ENCODE results near the gene RHOBTB1. TPM values are rescaled to one million over a fixed set of nuclear protein-coding genes. Genes with fewer than 3 reads are reported as not detected.

RHOBTB1 gene
- total and polyA plus RNA-seq, 3 donors from 2014 or later: 38.1 to 47.1 (median 44.7) TPM

- peak; percentile 60 for DNase-seq
- no peaks in the 10 kb centered on the region for H3K9me3 ChIP-seq
- TF ChIP-seq, protein P1, sequence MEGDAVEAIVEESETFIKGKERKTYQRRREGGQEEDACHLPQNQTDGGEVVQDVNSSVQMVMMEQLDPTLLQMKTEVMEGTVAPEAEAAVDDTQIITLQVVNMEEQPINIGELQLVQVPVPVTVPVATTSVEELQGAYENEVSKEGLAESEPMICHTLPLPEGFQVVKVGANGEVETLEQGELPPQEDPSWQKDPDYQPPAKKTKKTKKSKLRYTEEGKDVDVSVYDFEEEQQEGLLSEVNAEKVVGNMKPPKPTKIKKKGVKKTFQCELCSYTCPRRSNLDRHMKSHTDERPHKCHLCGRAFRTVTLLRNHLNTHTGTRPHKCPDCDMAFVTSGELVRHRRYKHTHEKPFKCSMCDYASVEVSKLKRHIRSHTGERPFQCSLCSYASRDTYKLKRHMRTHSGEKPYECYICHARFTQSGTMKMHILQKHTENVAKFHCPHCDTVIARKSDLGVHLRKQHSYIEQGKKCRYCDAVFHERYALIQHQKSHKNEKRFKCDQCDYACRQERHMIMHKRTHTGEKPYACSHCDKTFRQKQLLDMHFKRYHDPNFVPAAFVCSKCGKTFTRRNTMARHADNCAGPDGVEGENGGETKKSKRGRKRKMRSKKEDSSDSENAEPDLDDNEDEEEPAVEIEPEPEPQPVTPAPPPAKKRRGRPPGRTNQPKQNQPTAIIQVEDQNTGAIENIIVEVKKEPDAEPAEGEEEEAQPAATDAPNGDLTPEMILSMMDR (IDR thresholded peaks at IDR 0.05): no peak
- H3K4me3 ChIP-seq: no peak overlapping the region
- peaks cover 10% of the 10 kb centered on the region for H3K4me1 ChIP-seq
- no peaks in the 10 kb centered on the region for H3K27me3 ChIP-seq
- H3K36me3 ChIP-seq (ENCODE audit: low read depth, missing control alignments): no peaks in the 10 kb centered on the region
- WGBS, 2 donors: 36 to 52% methylated on average over 4 of the region's 4 CpGs
- intact Hi-C loops (cut with DNase I; ENCODE audit: low total_unique reads): no loop called here
- peak overlapping the region in 1 of 2 donors; percentile 28 for H3K27ac ChIP-seq
Observed at GRCh38 chr10:60905580-60905979, 38.4 kb downstream of the RHOBTB1 start.

DNA sequence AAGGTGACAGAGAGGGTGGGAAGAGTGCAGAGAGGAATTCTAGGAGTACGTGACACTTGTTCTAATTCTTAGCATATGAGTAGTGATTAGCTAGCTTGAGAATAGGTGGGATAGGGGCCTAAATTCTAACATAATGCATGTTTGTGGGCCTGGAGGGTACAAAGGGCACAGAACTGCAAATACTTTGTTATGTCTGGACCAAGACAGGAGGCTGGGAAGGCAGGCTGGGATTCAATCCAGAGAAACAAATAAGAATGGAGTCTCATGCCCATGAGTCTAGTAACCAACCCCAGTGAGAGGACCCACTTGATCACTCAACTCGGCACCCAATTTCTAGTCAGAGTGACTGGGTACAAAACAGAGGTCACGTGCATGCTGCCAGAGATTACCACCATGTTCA, 40.9 kb downstream of the RHOBTB1 start:
- Histone ChIP-seq H3K4me3 (no peak overlapping the region), H3K27me3 (no peaks in the 10 kb centered on the region), H3K36me3 (ENCODE audit: low read depth, missing control alignments) (no peaks in the 10 kb centered on the region), H3K4me1 (peaks cover 10% of the 10 kb centered on the region), H3K9me3 (no peaks in the 10 kb centered on the region), H3K27ac (peak overlapping the region; percentile 57 to 70)
- 77 to 79% methylated on average over 3 of the region's 3 CpGs for WGBS, 2 donors
- intact Hi-C loops (cut with DNase I; ENCODE audit: low total_unique reads): no loop called here
- no peak for TF ChIP-seq POLR2A (IDR thresholded peaks at IDR 0.05)
- DNase-seq: no peak

GRCh38 chr10:60901561-60902235, 42.3 kb downstream of the RHOBTB1 start:
- Histone ChIP-seq H3K9me3 (no peaks in the 10 kb centered on the region), H3K36me3 (ENCODE audit: low read depth, missing control alignments) (no peaks in the 10 kb centered on the region), H3K27ac (peak overlapping the region; percentile 12 to 17), H3K4me3 (no peak overlapping the region), H3K4me1 (peaks cover 22% of the 10 kb centered on the region), H3K27me3 (no peaks in the 10 kb centered on the region)
- TF ChIP-seq, protein P1 (IDR thresholded peaks at IDR 0.05): no peak
- no peak for TF ChIP-seq POLR2A (IDR thresholded peaks at IDR 0.05)
- intact Hi-C loops (cut with DNase I; ENCODE audit: low total_unique reads): no loop called here
- peak; percentile 93 for DNase-seq
- 78 to 93% methylated on average over 6 of the region's 6 CpGs for WGBS, 2 donors

GRCh38 chr10:60899266-60899665, 44.7 kb downstream of the RHOBTB1 start:
- no peaks in the 10 kb centered on the region for H3K36me3 ChIP-seq (ENCODE audit: low read depth, missing control alignments)
- no peaks in the 10 kb centered on the region for H3K27me3 ChIP-seq
- H3K4me1 ChIP-seq: peaks cover 31% of the 10 kb centered on the region
- H3K9me3 ChIP-seq: no peaks in the 10 kb centered on the region
- TF ChIP-seq POLR2A (IDR thresholded peaks at IDR 0.05): no peak
- TF ChIP-seq, protein P1 (IDR thresholded peaks at IDR 0.05): no peak
- WGBS, 2 donors: 89 to 99% methylated on average over 7 of the region's 7 CpGs
- DNase-seq: no peak
- no peak overlapping the region for H3K27ac ChIP-seq
- intact Hi-C loops (cut with DNase I; ENCODE audit: low total_unique reads): no loop called here
- H3K4me3 ChIP-seq: no peak overlapping the region

DNA sequence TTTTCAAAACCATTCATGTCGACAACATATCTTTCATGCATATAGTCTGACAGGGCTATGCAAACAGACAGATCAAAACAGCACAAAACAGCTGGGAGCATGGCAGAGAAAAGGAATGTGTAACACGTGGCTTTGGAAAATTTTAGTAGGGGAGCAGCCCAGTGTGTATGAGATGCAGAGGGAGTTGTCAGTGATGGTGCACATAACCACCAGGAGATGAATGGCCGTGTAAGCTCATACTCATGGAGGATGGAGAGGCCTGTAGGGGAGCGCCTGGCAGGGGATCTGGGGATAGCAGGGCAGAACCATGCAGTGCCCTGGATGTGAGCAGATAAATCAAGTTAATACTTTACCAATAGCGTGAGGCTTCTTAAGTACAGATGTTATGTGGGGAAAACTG, 45.7 kb downstream of the RHOBTB1 start:
- Histone ChIP-seq H3K36me3 (ENCODE audit: low read depth, missing control alignments) (no peaks in the 10 kb centered on the region), H3K4me1 (peaks cover 39% of the 10 kb centered on the region), H3K27ac (peak overlapping the region in 1 of 2 donors; percentile 74), H3K27me3 (no peaks in the 10 kb centered on the region), H3K9me3 (no peaks in the 10 kb centered on the region), H3K4me3 (no peak overlapping the region)
- TF ChIP-seq, protein P1 (IDR thresholded peaks at IDR 0.05): no peak
- TF ChIP-seq POLR2A (IDR thresholded peaks at IDR 0.05): no peak
- intact Hi-C loops (cut with DNase I; ENCODE audit: low total_unique reads): no loop called here
- no peak for DNase-seq
- WGBS, 2 donors: 70 to 89% methylated on average over 5 of the region's 5 CpGs
